Measurements from ENCODE around the gene LPIN3.

LPIN3 gene

DNA sequence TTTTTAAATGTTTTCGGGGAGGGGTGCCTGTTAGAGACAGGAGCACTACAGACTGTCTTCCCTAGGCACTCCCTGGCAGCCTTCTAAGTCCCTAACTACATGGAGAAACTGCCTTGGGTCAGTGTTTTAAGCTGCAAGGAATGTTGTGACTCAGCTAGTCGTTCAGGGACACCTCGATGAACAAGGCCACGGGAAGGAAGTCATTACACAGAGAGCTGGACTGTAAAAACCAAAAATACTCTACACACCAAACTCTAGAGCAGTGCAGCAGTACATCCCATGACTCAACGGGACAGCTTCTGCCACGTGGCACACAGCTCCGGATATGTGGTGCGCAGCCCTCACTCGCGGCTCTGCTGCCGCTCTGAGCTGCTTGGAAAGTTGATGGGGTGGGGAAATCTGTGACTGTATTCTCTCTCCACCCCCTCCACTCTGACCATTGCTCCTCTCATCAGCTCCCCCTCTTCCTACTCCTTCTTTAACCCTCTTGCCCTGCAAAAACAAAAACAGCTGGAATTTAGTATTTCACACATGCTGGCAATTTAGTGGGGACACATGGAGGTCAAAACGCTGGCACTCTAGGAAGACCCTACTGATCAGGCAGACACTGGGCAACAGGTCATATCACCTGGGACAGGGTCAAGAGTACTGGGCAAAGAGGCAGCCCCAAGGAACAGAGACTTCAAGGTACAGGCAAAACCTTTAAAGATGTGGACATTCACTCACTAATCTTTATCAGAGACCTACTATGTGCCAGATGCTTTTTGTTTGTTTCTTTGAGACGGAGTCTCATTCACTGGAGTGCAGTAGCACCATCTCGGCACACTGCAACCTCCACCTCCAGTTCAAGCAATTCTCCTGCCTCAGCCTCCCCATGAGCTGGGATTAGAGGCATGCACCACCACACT is 10.9 kb upstream of the LPIN3 start:
- Histone ChIP-seq H3K9ac (ENCODE audit: low read depth, low read length) (peak overlapping the region; percentile 85), H3K9me3 (replicated peaks; ENCODE audit: low read length) (no peaks in the 10 kb centered on the region), H3K4me3 (ENCODE audit: low read length) (peak overlapping the region; percentile 46), H3K4me2 (ENCODE audit: low read length) (peak overlapping the region; percentile 71), H3K4me1 (ENCODE audit: control insufficient read depth, insufficient read depth, low read length) (peaks cover 32% of the 10 kb centered on the region), H3K36me3 (ENCODE audit: insufficient read depth, low read length) (no peaks in the 10 kb centered on the region), H3K27me3 (ENCODE audit: control insufficient read depth, insufficient read depth, low read length) (no peaks in the 10 kb centered on the region)

DNA sequence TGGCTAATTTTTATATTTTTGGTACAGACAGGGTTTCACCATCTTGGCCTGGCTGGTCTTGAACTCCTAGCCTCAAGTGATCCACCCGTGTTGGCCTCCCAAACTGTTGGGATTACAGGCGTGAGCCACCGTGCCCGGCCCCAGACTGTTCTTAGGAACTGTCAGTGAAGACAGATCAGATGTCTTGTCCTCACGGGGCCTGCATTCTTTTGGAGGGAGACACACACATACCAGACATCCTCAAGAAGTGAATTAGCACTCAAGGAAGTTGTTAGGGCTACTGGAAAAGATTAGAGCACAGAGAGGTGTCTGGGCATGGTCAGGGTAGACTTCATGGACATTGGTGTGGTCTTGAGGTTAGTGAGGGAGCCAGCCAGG is 10.3 kb upstream of the LPIN3 start:
- no peaks in the 10 kb centered on the region for H3K9me3 ChIP-seq (replicated peaks; ENCODE audit: low read length)
- H3K4me3 ChIP-seq (ENCODE audit: low read length) = peak overlapping the region; percentile 15
- H3K4me2 ChIP-seq (ENCODE audit: low read length) = no peak overlapping the region
- peaks cover 32% of the 10 kb centered on the region for H3K4me1 ChIP-seq (ENCODE audit: control insufficient read depth, insufficient read depth, low read length)
- no peaks in the 10 kb centered on the region for H3K27me3 ChIP-seq (ENCODE audit: control insufficient read depth, insufficient read depth, low read length)
- peak overlapping the region; percentile 71 for H3K9ac ChIP-seq (ENCODE audit: low read depth, low read length)
- H3K36me3 ChIP-seq (ENCODE audit: insufficient read depth, low read length) = no peaks in the 10 kb centered on the region

DNA sequence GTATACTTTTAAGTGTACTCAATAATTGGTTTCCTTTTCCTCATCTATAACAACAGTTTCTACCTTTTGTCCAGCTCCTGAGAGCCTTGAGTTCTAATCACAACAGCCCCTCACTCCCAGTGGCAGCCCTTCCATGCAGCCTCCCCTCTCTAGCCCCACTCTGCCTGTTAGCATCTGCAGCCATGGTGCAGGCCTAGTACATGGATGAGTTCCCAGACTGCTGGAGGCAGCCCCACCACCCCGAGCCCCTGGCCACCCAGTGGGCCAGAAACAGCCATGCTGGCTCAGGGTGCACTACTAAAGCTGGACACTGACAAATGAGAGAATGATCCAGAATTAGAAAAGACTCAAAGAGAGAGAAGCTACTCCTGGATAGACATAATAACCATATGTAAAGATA is 9.7 kb upstream of the LPIN3 start:
- H3K9ac ChIP-seq (ENCODE audit: low read depth, low read length) = no peak overlapping the region
- H3K4me2 ChIP-seq (ENCODE audit: low read length) = no peak overlapping the region
- no peak overlapping the region for H3K4me3 ChIP-seq (ENCODE audit: low read length)
- no peaks in the 10 kb centered on the region for H3K9me3 ChIP-seq (replicated peaks; ENCODE audit: low read length)
- H3K36me3 ChIP-seq (ENCODE audit: insufficient read depth, low read length) = no peaks in the 10 kb centered on the region
- H3K4me1 ChIP-seq (ENCODE audit: control insufficient read depth, insufficient read depth, low read length) = peaks cover 32% of the 10 kb centered on the region
- no peaks in the 10 kb centered on the region for H3K27me3 ChIP-seq (ENCODE audit: control insufficient read depth, insufficient read depth, low read length)

DNA sequence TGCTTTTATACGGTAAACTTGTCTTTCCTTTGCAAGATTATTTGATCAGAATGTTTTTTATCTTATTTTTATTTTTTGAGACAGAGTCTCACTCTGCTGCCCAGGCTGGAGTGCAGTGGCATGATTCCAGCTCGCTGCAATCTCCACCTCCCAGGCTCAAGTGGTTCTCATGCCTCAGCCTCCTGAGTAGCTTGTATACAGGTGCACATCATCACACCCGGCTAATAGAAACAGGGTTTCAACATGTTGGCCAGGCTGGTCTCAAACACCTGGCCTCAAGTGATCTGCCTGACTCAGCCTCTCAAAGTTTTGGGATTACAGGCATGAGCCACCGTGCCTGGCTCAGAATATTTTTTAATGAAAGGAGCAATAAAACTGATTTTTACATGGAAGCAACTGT is 8.9 kb upstream of the LPIN3 start:
- Histone ChIP-seq H3K36me3 (ENCODE audit: insufficient read depth, low read length) (no peaks in the 10 kb centered on the region), H3K4me2 (ENCODE audit: low read length) (no peak overlapping the region), H3K27me3 (ENCODE audit: control insufficient read depth, insufficient read depth, low read length) (no peaks in the 10 kb centered on the region), H3K4me1 (ENCODE audit: control insufficient read depth, insufficient read depth, low read length) (peaks cover 32% of the 10 kb centered on the region), H3K9ac (ENCODE audit: low read depth, low read length) (no peak overlapping the region), H3K9me3 (replicated peaks; ENCODE audit: low read length) (no peaks in the 10 kb centered on the region), H3K4me3 (ENCODE audit: low read length) (no peak overlapping the region)

DNA sequence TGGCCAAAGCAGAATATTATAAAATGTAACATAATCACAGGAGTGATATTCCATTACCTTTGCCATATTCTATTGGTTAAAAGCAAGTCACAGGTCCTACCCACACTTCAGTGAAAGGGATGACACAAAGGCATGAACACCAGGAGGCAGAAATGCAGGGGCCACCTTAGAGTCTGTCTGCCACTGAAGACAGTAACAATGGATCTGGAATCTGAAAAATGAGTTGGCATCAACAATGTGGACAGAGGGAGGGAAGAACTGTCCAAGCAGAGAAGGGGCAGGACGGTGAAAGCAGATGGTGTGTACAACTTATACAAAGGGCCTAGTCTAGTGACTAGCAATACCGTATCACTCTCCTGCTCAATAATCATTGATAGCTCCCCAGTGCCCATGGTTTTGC is 6.6 kb upstream of the LPIN3 start:
- Histone ChIP-seq H3K27me3 (ENCODE audit: control insufficient read depth, insufficient read depth, low read length) (no peaks in the 10 kb centered on the region), H3K9me3 (replicated peaks; ENCODE audit: low read length) (no peaks in the 10 kb centered on the region), H3K4me1 (ENCODE audit: control insufficient read depth, insufficient read depth, low read length) (peaks cover 16% of the 10 kb centered on the region)

DNA sequence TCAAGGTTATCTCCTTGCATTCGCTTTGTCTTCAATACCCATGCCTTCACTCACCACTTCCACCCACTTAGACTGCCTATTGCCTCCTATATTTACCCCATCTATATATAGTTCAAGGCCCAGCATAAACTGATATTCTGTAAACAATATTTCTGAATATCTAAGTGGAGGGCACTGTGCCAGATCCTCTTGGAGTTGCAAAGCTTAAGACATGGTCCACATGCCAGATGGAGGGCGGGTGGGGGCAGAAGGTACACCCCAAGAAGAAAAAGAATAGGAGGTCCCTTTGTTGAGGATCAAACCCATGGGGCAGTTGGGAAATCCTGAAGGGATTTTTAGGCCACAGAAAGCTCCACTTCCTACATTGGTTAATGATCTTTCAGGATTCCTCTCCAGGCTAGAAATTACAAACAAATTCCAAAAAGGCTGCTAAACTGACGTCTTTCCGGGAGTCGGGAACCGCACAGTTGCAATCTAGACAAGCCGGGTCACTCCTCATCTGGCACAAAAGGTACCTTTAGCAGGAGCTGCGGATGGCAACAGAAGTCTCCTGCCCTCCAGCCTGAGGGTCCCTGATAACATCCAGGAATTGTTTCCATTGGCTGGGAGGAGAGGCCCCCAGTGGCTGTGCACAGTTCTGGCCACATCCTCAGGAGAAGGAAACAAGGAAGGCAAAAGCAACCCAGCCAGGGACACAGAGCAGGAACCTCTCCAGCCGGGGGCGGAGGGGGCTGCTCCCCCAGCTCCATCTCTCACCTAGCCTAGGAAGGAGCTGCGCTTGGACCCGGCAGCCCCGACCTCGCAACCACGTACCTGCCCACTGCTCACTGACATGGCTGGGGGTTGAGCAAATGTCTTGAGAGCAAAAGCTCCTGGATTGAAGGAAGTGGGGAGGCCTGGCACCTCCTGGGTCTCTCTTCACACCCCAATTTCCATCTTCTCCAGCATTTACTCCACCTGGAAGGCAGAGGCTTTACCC is 5.9 kb upstream of the LPIN3 start:
- Histone ChIP-seq H3K9ac (ENCODE audit: low read depth, low read length) (no peak overlapping the region), H3K4me3 (ENCODE audit: low read length) (no peak overlapping the region), H3K9me3 (replicated peaks; ENCODE audit: low read length) (no peaks in the 10 kb centered on the region), H3K36me3 (ENCODE audit: insufficient read depth, low read length) (no peaks in the 10 kb centered on the region), H3K4me1 (ENCODE audit: control insufficient read depth, insufficient read depth, low read length) (peaks cover 19% of the 10 kb centered on the region), H3K27me3 (ENCODE audit: control insufficient read depth, insufficient read depth, low read length) (no peaks in the 10 kb centered on the region), H3K4me2 (ENCODE audit: low read length) (no peak overlapping the region)

More for the DNA sequence above, 6.6 kb upstream of the LPIN3 start:
- no peak overlapping the region for H3K4me2 ChIP-seq (ENCODE audit: low read length)
- H3K9ac ChIP-seq (ENCODE audit: low read depth, low read length) = no peak overlapping the region
- no peaks in the 10 kb centered on the region for H3K36me3 ChIP-seq (ENCODE audit: insufficient read depth, low read length)
- no peak overlapping the region for H3K4me3 ChIP-seq (ENCODE audit: low read length)

DNA sequence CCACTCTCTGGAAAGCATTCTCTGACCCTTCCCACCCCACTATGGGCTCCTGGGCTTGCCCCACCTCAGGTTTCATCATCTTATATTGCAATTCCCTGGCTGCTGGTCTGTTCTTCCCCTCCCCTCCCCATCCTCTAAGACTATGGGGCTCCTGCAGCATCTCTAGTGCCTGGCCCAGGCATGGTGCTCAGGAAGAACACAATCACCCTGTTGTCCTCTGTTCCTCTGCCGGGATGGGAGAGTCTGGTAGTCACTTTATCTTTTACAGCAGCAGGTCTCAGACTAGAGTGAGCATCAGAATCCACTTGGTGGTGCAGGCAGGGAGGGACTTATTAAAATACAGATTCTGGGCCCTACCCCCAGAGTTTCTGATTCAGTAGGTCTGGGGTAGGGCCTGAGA is 5.0 kb upstream of the LPIN3 start:
- H3K4me1 ChIP-seq (ENCODE audit: control insufficient read depth, insufficient read depth, low read length) = peaks cover 16% of the 10 kb centered on the region
- H3K27me3 ChIP-seq (ENCODE audit: control insufficient read depth, insufficient read depth, low read length) = no peaks in the 10 kb centered on the region
- H3K9me3 ChIP-seq (replicated peaks; ENCODE audit: low read length) = no peaks in the 10 kb centered on the region
- no peak overlapping the region for H3K4me3 ChIP-seq (ENCODE audit: low read length)
- H3K4me2 ChIP-seq (ENCODE audit: low read length) = no peak overlapping the region
- no peak overlapping the region for H3K9ac ChIP-seq (ENCODE audit: low read depth, low read length)
- no peaks in the 10 kb centered on the region for H3K36me3 ChIP-seq (ENCODE audit: insufficient read depth, low read length)

DNA sequence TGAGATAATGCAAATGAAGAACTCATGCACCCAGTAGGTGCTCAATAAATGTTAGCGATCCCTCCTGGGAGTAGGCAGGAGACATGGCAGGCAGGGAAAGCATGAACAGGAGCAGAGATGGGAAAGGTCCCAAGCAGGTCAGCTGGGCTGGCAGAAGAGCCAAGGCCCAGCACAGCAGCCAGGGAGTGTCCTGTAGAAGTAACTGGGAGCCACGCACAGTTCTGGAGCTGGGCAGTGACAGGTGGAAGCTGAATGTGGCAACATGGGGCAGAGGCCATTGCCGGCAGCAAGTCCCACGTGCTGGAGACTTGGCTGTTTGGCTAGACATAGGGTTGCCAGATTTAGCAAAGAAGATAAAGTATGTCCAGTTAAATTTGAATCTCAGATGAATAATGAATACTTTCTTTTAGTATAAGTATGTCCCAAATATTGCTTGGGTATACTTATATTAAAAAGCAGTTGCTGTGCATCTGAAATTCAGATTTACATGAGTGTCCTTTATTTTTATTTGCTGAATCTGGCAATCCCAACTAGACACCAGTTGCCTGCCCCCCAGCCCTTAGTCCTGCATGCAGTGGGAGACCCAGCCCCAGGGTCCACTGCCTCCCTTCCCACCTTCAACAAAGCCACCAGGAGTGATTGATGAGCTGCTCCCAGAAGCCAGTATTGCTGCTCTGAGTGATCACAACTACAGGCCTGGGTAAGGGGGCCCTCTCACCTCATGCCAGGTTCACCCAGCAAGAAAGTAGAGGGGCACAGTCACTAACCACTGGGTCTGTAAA is 3.7 kb upstream of the LPIN3 start:
- Histone ChIP-seq H3K9ac (ENCODE audit: low read depth, low read length) (no peak overlapping the region), H3K36me3 (ENCODE audit: insufficient read depth, low read length) (no peaks in the 10 kb centered on the region), H3K9me3 (replicated peaks; ENCODE audit: low read length) (no peaks in the 10 kb centered on the region), H3K4me1 (ENCODE audit: control insufficient read depth, insufficient read depth, low read length) (peaks cover 25% of the 10 kb centered on the region), H3K4me3 (ENCODE audit: low read length) (no peak overlapping the region), H3K4me2 (ENCODE audit: low read length) (no peak overlapping the region), H3K27me3 (ENCODE audit: control insufficient read depth, insufficient read depth, low read length) (no peaks in the 10 kb centered on the region)

DNA sequence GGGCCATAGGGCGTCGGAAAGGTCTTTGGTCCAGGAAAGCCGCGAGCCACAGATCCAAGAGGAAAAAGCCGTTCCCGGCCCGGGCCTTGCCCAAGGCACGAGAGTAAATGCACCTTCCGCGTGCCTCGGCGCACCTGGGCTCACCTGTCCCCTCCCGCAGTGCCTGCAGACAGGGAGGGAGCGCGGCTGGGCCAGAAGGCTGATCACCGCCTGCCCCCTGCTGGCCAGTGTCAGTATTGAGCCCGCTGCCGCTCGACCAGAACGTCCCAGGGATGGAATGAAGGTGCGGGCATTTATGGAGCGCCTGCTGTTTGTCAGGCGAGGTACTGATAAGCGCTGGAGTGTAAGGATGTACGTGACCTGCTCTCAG is 679 bp upstream of the LPIN3 start:
- Histone ChIP-seq H3K4me3 (ENCODE audit: low read length) (peak overlapping the region; percentile 71), H3K4me2 (ENCODE audit: low read length) (peak overlapping the region; percentile 91), H3K9me3 (replicated peaks; ENCODE audit: low read length) (no peaks in the 10 kb centered on the region), H3K4me1 (ENCODE audit: control insufficient read depth, insufficient read depth, low read length) (peaks cover 28% of the 10 kb centered on the region), H3K27me3 (ENCODE audit: control insufficient read depth, insufficient read depth, low read length) (no peaks in the 10 kb centered on the region), H3K36me3 (ENCODE audit: insufficient read depth, low read length) (no peaks in the 10 kb centered on the region), H3K9ac (ENCODE audit: low read depth, low read length) (peak overlapping the region; percentile 75)

DNA sequence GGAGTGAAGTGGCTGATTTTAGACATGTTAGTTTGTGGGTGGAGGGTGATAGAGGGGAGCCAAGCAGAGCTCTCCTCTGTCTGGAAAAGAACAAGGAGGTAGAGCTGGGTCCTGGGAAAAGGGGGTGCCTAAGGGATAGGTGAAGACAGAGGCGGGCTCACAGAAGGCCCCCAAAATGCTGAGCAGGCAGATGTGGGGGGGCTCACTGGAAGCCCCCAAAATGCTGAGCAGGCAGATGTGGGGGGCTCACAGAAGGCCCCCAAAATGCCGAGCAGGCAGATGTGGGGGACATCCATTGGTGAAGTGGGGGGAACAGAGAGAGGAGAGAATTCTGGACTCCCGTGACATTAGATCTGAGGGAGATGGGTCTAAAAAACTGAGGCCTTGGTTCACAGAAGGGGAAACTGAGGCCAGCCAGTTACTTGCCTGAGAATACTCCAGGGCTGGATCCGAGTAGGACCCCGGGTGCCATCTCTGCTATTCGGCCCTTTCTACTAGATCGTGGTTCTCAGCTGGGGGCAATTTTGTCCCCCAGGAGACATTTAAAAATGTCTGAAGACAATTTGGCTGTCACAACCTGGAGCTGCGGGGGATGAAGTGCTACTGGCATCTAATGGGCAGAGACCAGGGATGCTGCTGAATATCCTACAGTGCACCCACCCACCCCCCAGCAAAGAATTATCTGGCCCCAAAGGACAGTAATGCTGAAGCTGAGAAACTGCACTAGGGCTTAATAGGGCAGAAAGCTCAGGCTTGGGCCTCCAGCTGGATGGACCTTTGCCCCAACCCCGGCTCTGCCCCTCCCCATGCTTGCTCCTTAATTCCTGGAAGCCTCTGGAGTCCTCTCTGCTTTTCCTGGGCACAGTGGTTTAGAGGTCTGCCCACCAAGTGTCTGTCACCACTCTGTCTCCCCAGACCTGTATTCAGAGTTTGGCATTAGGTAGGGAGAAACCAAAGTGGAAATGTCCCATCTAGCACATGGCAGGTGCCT is 2.1 kb downstream of the LPIN3 start:
- H3K27me3 ChIP-seq (ENCODE audit: control insufficient read depth, insufficient read depth, low read length) = no peaks in the 10 kb centered on the region
- H3K9me3 ChIP-seq (replicated peaks; ENCODE audit: low read length) = no peaks in the 10 kb centered on the region
- H3K36me3 ChIP-seq (ENCODE audit: insufficient read depth, low read length) = no peaks in the 10 kb centered on the region
- no peak overlapping the region for H3K9ac ChIP-seq (ENCODE audit: low read depth, low read length)
- H3K4me3 ChIP-seq (ENCODE audit: low read length) = no peak overlapping the region
- peak overlapping the region; percentile 11 for H3K4me2 ChIP-seq (ENCODE audit: low read length)
- H3K4me1 ChIP-seq (ENCODE audit: control insufficient read depth, insufficient read depth, low read length) = peaks cover 28% of the 10 kb centered on the region
